ENCODE data around the gene KCNF1. TPM values are rescaled to one million over a fixed set of nuclear protein-coding genes. Genes with fewer than 3 reads are reported as not detected.

Gene KCNF1
- total RNA-seq, 1 donor from 2014 or later: 0.10 TPM

Small RNA genes lying within 50 kb of the gene (small RNA-seq; reads per million reads assigned to genes)
- gene AC079587.1 (ENCODE audit: low replicate concordance): not detected

Other genes with a start within 250 kb of the KCNF1 start
- 28.7 TPM for gene NOL10, start 222.0 kb upstream of the KCNF1 start, total RNA-seq
- gene ATP6V1C2, start 190.3 kb upstream of the KCNF1 start, total RNA-seq: 56.8 TPM
- gene PDIA6, start 99.1 kb upstream of the KCNF1 start, total RNA-seq: 125 TPM
- gene SLC66A3, start 243.5 kb downstream of the KCNF1 start, total RNA-seq: 18.7 TPM

Measured in skin of body (tissue), 2 donors.